GM12878 (cell line): Measurements from ENCODE around the gene IFNA17.
"Not testable (repeated sequence)": the region's sequence is repeated elsewhere in the genome, so short reads cannot be mapped to it uniquely, and the experiment has no call there.

Experiments
- CBFB ChIP-seq: IDR thresholded peaks from 2 replicates; pipeline ENCODE4 v1.6.1; 2016; ENCODE audit warnings: antibody characterized with exemption, low read depth
- EZH2 ChIP-seq: IDR thresholded peaks from 2 replicates; pipeline ENCODE4 v1.6.1; 2012; ENCODE audit warnings: low read depth, mild to moderate bottlenecking, control low read depth, inconsistent platforms, low read length, borderline replicate concordance; ENCODE audit not compliant: control insufficient read depth
- TF ChIP-seq, protein P1 (sequence below), 3 experiments: IDR thresholded peaks in 2 of 3; conservative IDR thresholded peaks in 1 of 3; 2 replicates each; pipeline ENCODE4 v1.5.1; 2011; ENCODE audit warnings: low read depth in 3 of 3, low read length in 3 of 3, mild to moderate bottlenecking in 3 of 3, control low read depth in 2 of 3, moderate library complexity in 2 of 3, inconsistent platforms in 1 of 3, mixed read lengths in 1 of 3; ENCODE audit not compliant: control insufficient read depth in 2 of 3, insufficient read depth in 1 of 3; ENCODE audit errors: extremely low read depth in 1 of 3

DNA sequence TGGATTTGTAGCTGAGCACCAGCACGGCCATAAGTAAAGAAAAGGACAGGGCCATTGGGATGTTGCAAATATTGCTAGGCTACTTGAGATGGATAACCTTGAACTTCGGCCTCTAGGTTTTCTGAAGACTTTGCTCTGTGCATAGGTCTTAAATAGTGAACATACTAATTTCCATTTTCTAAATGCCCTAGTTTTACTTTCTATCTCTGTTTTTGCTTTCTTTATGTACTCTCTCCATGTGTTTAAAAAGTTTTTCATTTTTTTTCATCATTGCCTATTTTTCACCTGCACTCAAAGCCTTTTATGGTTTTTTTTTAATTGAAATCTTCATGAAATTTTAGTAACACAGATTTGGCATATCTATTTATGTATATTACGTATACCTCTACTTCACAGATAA is 21.0 kb downstream of the IFNA17 start, which contains the start of gene IFNA10:
- TF ChIP-seq, protein P1, sequence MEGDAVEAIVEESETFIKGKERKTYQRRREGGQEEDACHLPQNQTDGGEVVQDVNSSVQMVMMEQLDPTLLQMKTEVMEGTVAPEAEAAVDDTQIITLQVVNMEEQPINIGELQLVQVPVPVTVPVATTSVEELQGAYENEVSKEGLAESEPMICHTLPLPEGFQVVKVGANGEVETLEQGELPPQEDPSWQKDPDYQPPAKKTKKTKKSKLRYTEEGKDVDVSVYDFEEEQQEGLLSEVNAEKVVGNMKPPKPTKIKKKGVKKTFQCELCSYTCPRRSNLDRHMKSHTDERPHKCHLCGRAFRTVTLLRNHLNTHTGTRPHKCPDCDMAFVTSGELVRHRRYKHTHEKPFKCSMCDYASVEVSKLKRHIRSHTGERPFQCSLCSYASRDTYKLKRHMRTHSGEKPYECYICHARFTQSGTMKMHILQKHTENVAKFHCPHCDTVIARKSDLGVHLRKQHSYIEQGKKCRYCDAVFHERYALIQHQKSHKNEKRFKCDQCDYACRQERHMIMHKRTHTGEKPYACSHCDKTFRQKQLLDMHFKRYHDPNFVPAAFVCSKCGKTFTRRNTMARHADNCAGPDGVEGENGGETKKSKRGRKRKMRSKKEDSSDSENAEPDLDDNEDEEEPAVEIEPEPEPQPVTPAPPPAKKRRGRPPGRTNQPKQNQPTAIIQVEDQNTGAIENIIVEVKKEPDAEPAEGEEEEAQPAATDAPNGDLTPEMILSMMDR (IDR thresholded peaks at IDR 0.05 in 2 of 3, conservative IDR thresholded peaks at IDR 0.05 in 1 of 3; ENCODE audit: control insufficient read depth in 2 of 3, extremely low read depth in 1 of 3, insufficient read depth in 1 of 3, low read depth in 3 of 3, low read length in 3 of 3): not testable (repeated sequence)
- TF ChIP-seq EZH2, CBFB: not testable (repeated sequence)
